Fibroblast of skin of right quadriceps (primary cell): ENCODE measurements around the gene MTLN.
"Not testable (repeated sequence)": the region's sequence is repeated elsewhere in the genome, so short reads cannot be mapped to it uniquely, and the experiment has no call there.

Experiments used
- DNase-seq: peaks from one replicate; pipeline ENCODE4 v3.0.0-alpha.2; 2013

The MTLN gene

GRCh38 chr2:110198016-110198415 lies 14.3 kb downstream of the MTLN start:
- no peak for DNase-seq

- no peak for DNase-seq
These were observed 14.9 kb downstream of the MTLN start for GRCh38 chr2:110197452-110197851.

GRCh38 chr2:110190169-110190568 lies 22.2 kb downstream of the MTLN start:
- DNase-seq, result not testable (repeated sequence)

GRCh38 chr2:110182449-110182848 lies 29.9 kb downstream of the MTLN start:
- DNase-seq, result no peak

- DNase-seq, result no peak
These were observed 32.3 kb downstream of the MTLN start for GRCh38 chr2:110180036-110180435.

- DNase-seq, result peak; percentile 31
These were observed 38.8 kb downstream of the MTLN start for GRCh38 chr2:110173523-110173922.

- no peak for DNase-seq
These were observed 39.8 kb downstream of the MTLN start for GRCh38 chr2:110172506-110172905.

GRCh38 chr2:110170102-110170501 lies 42.2 kb downstream of the MTLN start:
- DNase-seq, result no peak

GRCh38 chr2:110167326-110168000 lies 44.9 kb downstream of the MTLN start:
- peak; percentile 50 for DNase-seq

- DNase-seq, result no peak
These were observed 46.1 kb downstream of the MTLN start for GRCh38 chr2:110166266-110166665.
